Liver (tissue), 9 donors: ENCODE data around the gene PRR36. TPM values are rescaled to one million over a fixed set of nuclear protein-coding genes. Genes with fewer than 3 reads are reported as not detected.

ENCODE experiments used
- DNase-seq: peaks from one replicate; pipeline ENCODE4 v3.0.0-alpha.2; 2017; ENCODE audit warnings: low spot score
- H3K27ac ChIP-seq, 2 donors: one replicate each; pipeline ENCODE4 v1.7.0; 2013; ENCODE audit warnings: inconsistent platforms in 2 of 2, low read length in 2 of 2, control low read depth in 1 of 2, low read depth in 1 of 2, mild to moderate bottlenecking in 1 of 2
- H3K27me3 ChIP-seq, 4 donors: one replicate each; pipeline versions ENCODE4 v1.6.1 to v1.7.0; 2013; ENCODE audit warnings: low read length in 3 of 4, inconsistent platforms in 1 of 4, mild to moderate bottlenecking in 1 of 4, moderate library complexity in 1 of 4; ENCODE audit not compliant: control insufficient read depth in 4 of 4, insufficient read depth in 4 of 4
- H3K36me3 ChIP-seq, 4 donors: one replicate each; pipeline versions ENCODE4 v1.6.1 to v1.7.0; 2013; ENCODE audit warnings: low read length in 3 of 4, mild to moderate bottlenecking in 3 of 4, low read depth in 1 of 4, moderate library complexity in 1 of 4; ENCODE audit not compliant: control insufficient read depth in 4 of 4, insufficient read depth in 3 of 4
- H3K4me1 ChIP-seq, 4 donors: one replicate each; pipeline versions ENCODE4 v1.6.1 to v1.7.0; 2013; ENCODE audit warnings: low read length in 3 of 4, mild to moderate bottlenecking in 3 of 4, moderate library complexity in 1 of 4; ENCODE audit not compliant: control insufficient read depth in 4 of 4, insufficient read depth in 4 of 4
- H3K4me3 ChIP-seq, 3 donors: one replicate each; pipeline versions ENCODE4 v1.6.1 to v1.7.0; 2013; ENCODE audit warnings: low read length in 3 of 3, control low read depth in 1 of 3, low read depth in 1 of 3, mild to moderate bottlenecking in 1 of 3
- H3K9ac ChIP-seq, 2 donors: one replicate each; pipeline ENCODE4 v1.7.0; 2013; ENCODE audit warnings: low read length in 2 of 2, mild to moderate bottlenecking in 2 of 2, moderate library complexity in 2 of 2, control low read depth in 1 of 2, low read depth in 1 of 2
- H3K9me3 ChIP-seq, 4 donors: one replicate each; pipeline versions ENCODE4 v1.6.1 to v1.7.0; 2013; ENCODE audit warnings: low read length in 3 of 4; ENCODE audit not compliant: control insufficient read depth in 4 of 4
- CTCF ChIP-seq: fragments of 150-350 bp; IDR thresholded peaks from 2 replicates; pipeline ENCODE4 v1.5.1; 2017; ENCODE audit warnings: improper control_type of control experiment, low read depth, low read length; ENCODE audit not compliant: missing input control
- EGR1 ChIP-seq, 2 donors: IDR thresholded peaks; 2 replicates each; pipeline ENCODE4 v1.6.1; 2016 to 2018; ENCODE audit warnings: antibody characterized with exemption in 2 of 2, low read depth in 2 of 2
- FOXA2 ChIP-seq: IDR thresholded peaks from 2 replicates; pipeline ENCODE4 v1.6.1; 2016; ENCODE audit warnings: antibody characterized with exemption
- GABPA ChIP-seq, 2 donors: IDR thresholded peaks in 1 of 2; conservative IDR thresholded peaks in 1 of 2; 2 replicates each; pipeline ENCODE4 v1.6.1; 2016; ENCODE audit warnings: antibody characterized with exemption in 2 of 2, mild to moderate bottlenecking in 1 of 2, moderate library complexity in 1 of 2
- HNF4A ChIP-seq, 2 donors: conservative IDR thresholded peaks; 2 replicates each; pipeline ENCODE4 v1.6.1; 2016; ENCODE audit warnings: antibody characterized with exemption in 2 of 2, mild to moderate bottlenecking in 2 of 2
- HNF4G ChIP-seq: IDR thresholded peaks from 2 replicates; pipeline ENCODE4 v1.6.1; 2016; ENCODE audit warnings: antibody characterized with exemption
- JUND ChIP-seq, 2 donors: IDR thresholded peaks; 2 replicates each; pipeline ENCODE4 v1.6.1; 2016; ENCODE audit warnings: antibody characterized with exemption in 2 of 2
- NR2F2 ChIP-seq: IDR thresholded peaks from 2 replicates; pipeline ENCODE4 v1.6.1; 2016; ENCODE audit warnings: antibody characterized with exemption
- RXRA ChIP-seq, 2 donors: IDR thresholded peaks; 2 replicates each; pipeline ENCODE4 v1.6.1; 2017 to 2018; ENCODE audit warnings: antibody characterized with exemption in 2 of 2, mild to moderate bottlenecking in 1 of 2
- SP1 ChIP-seq: IDR thresholded peaks from 2 replicates; pipeline ENCODE4 v1.6.1; 2018; ENCODE audit warnings: antibody characterized with exemption, mild to moderate bottlenecking
- TAF1 ChIP-seq: conservative IDR thresholded peaks from 2 replicates; pipeline ENCODE4 v1.6.1; 2016; ENCODE audit warnings: antibody characterized with exemption, mild to moderate bottlenecking
- ZBTB33 ChIP-seq: IDR thresholded peaks from 2 replicates; pipeline ENCODE4 v1.6.1; 2016; ENCODE audit warnings: antibody characterized with exemption
- WGBS: extraction: QIAGEN DNeasy Blood & Tissue Kit; methylation state at CpG from one replicate; pipeline ENCODE4 v1.1.7; 2013; 5-methylcytosine and 5-hydroxymethylcytosine counted together
- polyA plus RNA-seq, 2 donors: library from polyadenylated mRNA; stranded (reverse) in 1 of 2; unstranded in 1 of 2; fragments of 200-250 nt in 1 of 2; fragments of >200 nt in 1 of 2; fragmentation: Nextera tagmentation in 1 of 2; extraction: Ambion mirVana in 1 of 2; gene quantifications; one replicate each; pipeline versions ENCODE4 v1.2.1 to v1.2.3, GENCODE V29; 2013 to 2015
- total RNA-seq, 2 donors: library from RNA; depleted of rRNA; stranded (reverse); fragments of >200 nt; gene quantifications; one replicate each; pipeline ENCODE4 v1.2.3, GENCODE V29; 2014
- TF ChIP-seq, protein P1 (sequence below): IDR thresholded peaks from 2 replicates; pipeline ENCODE4 v1.6.1; 2016; ENCODE audit warnings: antibody characterized with exemption, mild to moderate bottlenecking
- TF ChIP-seq, protein P2 (sequence below): IDR thresholded peaks from 2 replicates; pipeline ENCODE4 v1.6.1; 2016; ENCODE audit warnings: antibody characterized with exemption
- donor health status: healthy.
- donor health status: healthy.
- donor health status: healthy.
- donor health status: healthy.
- donor health status: healthy.

The PRR36 gene
- total and polyA plus RNA-seq, 4 donors = 0.02 to 0.03 TPM; not detected in 2

DNA sequence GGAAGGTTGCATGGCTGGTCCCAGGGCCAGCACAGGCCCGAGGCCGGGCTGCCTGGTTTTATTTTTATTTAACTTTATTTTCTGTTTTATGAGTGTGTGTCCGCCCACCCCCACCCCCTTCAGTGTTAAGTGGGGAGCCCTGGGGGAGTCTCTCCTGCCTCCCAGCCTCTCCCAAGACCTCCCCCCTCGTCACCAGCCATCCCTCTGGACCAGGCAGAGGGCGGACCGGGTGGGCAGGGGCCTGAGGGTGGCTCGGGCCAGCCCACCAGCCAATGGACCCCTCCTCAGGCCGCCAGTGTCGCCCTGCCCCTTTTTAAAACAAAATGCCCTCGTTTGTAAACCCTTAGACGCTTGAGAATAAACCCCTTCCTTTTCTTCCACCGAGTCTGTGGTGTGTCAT lies 39.9 kb upstream of the PRR36 start:
- Histone ChIP-seq H3K4me1 (peaks cover 17 to 46% (median 26%) of the 10 kb centered on the region in 4 donors), H3K27me3 (no peaks in the 10 kb centered on the region), H3K4me3 (no peak overlapping the region), H3K27ac (no peak overlapping the region), H3K9me3 (no peaks in the 10 kb centered on the region), H3K36me3 (peaks cover 0 to 27% (median 10%) of the 10 kb centered on the region in 4 donors), H3K9ac (no peak overlapping the region)
- WGBS = 45% methylated on average over 12 of the region's 12 CpGs
- TF ChIP-seq GABPA (IDR thresholded peaks at IDR 0.05 in 1 of 2, conservative IDR thresholded peaks at IDR 0.05 in 1 of 2) (no peak), SP1 (no peak), HNF4G (no peak), FOXA2 (no peak), TAF1 (no peak), CTCF (no peak), NR2F2 (no peak), HNF4A (conservative IDR thresholded peaks at IDR 0.05) (no peak)
- TF ChIP-seq, protein P1, sequence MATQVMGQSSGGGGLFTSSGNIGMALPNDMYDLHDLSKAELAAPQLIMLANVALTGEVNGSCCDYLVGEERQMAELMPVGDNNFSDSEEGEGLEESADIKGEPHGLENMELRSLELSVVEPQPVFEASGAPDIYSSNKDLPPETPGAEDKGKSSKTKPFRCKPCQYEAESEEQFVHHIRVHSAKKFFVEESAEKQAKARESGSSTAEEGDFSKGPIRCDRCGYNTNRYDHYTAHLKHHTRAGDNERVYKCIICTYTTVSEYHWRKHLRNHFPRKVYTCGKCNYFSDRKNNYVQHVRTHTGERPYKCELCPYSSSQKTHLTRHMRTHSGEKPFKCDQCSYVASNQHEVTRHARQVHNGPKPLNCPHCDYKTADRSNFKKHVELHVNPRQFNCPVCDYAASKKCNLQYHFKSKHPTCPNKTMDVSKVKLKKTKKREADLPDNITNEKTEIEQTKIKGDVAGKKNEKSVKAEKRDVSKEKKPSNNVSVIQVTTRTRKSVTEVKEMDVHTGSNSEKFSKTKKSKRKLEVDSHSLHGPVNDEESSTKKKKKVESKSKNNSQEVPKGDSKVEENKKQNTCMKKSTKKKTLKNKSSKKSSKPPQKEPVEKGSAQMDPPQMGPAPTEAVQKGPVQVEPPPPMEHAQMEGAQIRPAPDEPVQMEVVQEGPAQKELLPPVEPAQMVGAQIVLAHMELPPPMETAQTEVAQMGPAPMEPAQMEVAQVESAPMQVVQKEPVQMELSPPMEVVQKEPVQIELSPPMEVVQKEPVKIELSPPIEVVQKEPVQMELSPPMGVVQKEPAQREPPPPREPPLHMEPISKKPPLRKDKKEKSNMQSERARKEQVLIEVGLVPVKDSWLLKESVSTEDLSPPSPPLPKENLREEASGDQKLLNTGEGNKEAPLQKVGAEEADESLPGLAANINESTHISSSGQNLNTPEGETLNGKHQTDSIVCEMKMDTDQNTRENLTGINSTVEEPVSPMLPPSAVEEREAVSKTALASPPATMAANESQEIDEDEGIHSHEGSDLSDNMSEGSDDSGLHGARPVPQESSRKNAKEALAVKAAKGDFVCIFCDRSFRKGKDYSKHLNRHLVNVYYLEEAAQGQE = no peak
- no peak for DNase-seq

DNA sequence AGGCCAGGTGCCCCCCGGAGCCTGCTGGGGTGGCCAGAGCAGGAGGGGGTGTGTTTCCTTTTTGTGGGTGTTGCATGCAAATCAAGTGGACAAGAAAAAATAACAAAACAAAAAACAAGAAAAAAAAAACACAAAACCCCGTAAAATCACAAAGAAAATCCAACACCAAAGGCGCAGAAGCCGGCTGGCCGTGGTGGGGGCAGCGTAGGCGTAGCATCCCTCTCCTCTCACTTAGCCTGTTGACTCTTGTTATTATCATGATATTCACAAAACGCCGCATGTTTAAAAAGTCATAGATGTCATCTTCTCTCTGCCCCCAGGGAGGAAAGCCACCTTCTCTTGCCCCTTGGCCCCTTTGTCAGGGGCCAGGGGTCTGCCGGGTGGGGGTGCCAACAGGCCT lies 39.5 kb upstream of the PRR36 start:
- Histone ChIP-seq H3K9ac (no peak overlapping the region), H3K4me3 (no peak overlapping the region), H3K27ac (no peak overlapping the region), H3K4me1 (peaks cover 15 to 41% (median 23%) of the 10 kb centered on the region in 4 donors), H3K9me3 (no peaks in the 10 kb centered on the region), H3K27me3 (no peaks in the 10 kb centered on the region), H3K36me3 (peaks cover 0 to 27% (median 11%) of the 10 kb centered on the region in 4 donors)
- 72% methylated on average over 10 of the region's 10 CpGs for WGBS
- no peak for DNase-seq
- no peak for TF ChIP-seq GABPA (IDR thresholded peaks at IDR 0.05 in 1 of 2, conservative IDR thresholded peaks at IDR 0.05 in 1 of 2)
- TF ChIP-seq TAF1 = no peak
- TF ChIP-seq NR2F2 = no peak
- TF ChIP-seq, protein P2, sequence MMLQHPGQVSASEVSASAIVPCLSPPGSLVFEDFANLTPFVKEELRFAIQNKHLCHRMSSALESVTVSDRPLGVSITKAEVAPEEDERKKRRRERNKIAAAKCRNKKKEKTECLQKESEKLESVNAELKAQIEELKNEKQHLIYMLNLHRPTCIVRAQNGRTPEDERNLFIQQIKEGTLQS = no peak
- no peak for TF ChIP-seq HNF4A (conservative IDR thresholded peaks at IDR 0.05)
- no peak for TF ChIP-seq JUND (IDR thresholded peaks at IDR 0.05)
- no peak for TF ChIP-seq RXRA (IDR thresholded peaks at IDR 0.05)
- TF ChIP-seq ZBTB33 = no peak
- no peak for TF ChIP-seq EGR1 (IDR thresholded peaks at IDR 0.05; ENCODE audit: low read depth in 2 of 2)
